Type B pancreatic cell (in vitro differentiated cells): Measurements from ENCODE around the gene IRAK4. TPM values are rescaled to one million over a fixed set of nuclear protein-coding genes. Genes with fewer than 3 reads are reported as not detected.
A peak's percentile ranks its signal among the peaks of the same experiment; 100 is the strongest.

Experiments
- DNase-seq: peaks from one replicate; pipeline ENCODE4 v3.0.0; 2021; ENCODE audit warnings: mixed read lengths; ENCODE audit not compliant: unreplicated experiment; ENCODE audit errors: extremely low spot score
- H3K27ac Mint-ChIP-seq: 2 replicates; pipeline ENCODE4 v1.8.0; 2021; ENCODE audit warnings: mild to moderate bottlenecking, mixed read lengths
- H3K27me3 Mint-ChIP-seq: 2 replicates; pipeline ENCODE4 v1.8.0; 2021; ENCODE audit warnings: mixed read lengths
- H3K36me3 Mint-ChIP-seq: 2 replicates; pipeline ENCODE4 v1.8.0; 2021; ENCODE audit warnings: mixed read lengths
- H3K4me1 Mint-ChIP-seq: one replicate; pipeline ENCODE4 v1.8.0; 2021; ENCODE audit warnings: mixed read lengths; ENCODE audit not compliant: unreplicated experiment
- H3K4me3 Mint-ChIP-seq: 2 replicates; pipeline ENCODE4 v1.8.0; 2021; ENCODE audit warnings: mild to moderate bottlenecking, mixed read lengths
- H3K9me3 Mint-ChIP-seq: 2 replicates; pipeline ENCODE4 v1.8.0; 2021; ENCODE audit warnings: mixed read lengths
- long read RNA-seq: library from polyadenylated mRNA; unstranded; transcript quantifications from one replicate; pipeline ENCODE4 v2.0.0, GENCODE V29; 2020
- total RNA-seq: library from RNA; stranded (reverse); gene quantifications from 2 replicates; pipeline ENCODE4 v1.2.1, GENCODE V29; 2021; ENCODE audit warnings: low replicate concordance
- TF ChIP-seq, protein P1 (sequence below): fragments of 200-600 bp; sonication (generic); conservative IDR thresholded peaks from 2 replicates; pipeline ENCODE4 v1.5.0; 2021; ENCODE audit warnings: antibody characterized with exemption, mild to moderate bottlenecking

The IRAK4 gene
- 6.3 and 14.3 TPM in 2 replicates for total RNA-seq
- long read RNA-seq, full-length matches to known transcripts = 12 of 31 reads
- long read RNA-seq, partial matches to known transcripts = 5 of 31 reads
- long read RNA-seq, other reads (novel, unspliced or antisense) = 14 of 31 reads

DNA sequence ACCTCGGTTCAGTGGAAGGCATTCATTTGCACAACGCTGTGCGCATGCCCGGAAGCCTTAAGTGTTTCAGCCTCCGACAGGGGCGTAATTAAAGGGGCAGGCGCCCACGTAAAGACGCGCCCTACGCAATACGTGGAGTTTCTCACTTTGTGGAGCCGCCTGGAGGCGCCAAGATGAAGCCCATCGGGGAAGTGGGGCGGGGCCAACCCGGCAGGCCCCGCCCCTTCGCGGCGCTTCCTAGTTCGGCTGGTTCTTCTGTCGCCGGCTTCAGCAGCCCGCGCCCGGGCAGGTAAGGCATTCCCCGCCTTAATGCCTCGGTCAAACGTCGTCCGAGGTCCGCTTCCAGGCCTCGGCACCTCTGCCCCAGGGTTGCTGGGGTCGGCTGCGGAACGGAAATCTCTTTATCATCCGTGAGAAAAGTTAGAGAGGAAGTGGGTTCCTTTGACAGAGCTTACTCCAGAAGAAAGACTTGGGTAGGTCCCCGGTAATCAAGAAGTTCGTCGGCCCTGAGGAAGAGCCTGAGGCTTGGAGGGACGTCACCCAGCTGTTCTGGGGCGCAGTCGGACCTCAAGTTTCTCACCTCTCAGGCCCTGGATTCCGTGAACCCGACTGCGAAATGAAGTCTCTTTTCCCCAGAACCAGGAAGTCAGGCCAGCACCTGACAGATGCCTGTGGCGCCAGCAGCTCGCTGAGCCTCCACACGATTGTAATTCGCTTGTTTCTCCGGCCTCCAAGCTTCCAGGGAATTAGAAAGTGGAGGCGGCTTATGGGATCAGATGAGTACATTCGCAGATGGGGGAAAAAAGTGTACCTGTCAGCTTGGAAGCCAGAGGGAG, at the start of gene IRAK4, which contains the start of gene PUS7L:
IRAK4 (plus strand) TSS at position 224 of the 836 bp plus-strand sequence. CDS start 9,161 bp downstream, outside the sequence.
PUS7L (minus strand) TSS at position 63 of the 836 bp plus-strand sequence. CDS start 3,545 bp downstream, outside the sequence.
- peak within 1 kb of the TSS; percentile 94 for H3K27ac Mint-ChIP-seq
- H3K9me3 Mint-ChIP-seq = no peaks in the 10 kb centered on the region
- DNase-seq = peak; percentile 85
- H3K4me1 Mint-ChIP-seq = no peaks in the 10 kb centered on the region
- TF ChIP-seq, protein P1, sequence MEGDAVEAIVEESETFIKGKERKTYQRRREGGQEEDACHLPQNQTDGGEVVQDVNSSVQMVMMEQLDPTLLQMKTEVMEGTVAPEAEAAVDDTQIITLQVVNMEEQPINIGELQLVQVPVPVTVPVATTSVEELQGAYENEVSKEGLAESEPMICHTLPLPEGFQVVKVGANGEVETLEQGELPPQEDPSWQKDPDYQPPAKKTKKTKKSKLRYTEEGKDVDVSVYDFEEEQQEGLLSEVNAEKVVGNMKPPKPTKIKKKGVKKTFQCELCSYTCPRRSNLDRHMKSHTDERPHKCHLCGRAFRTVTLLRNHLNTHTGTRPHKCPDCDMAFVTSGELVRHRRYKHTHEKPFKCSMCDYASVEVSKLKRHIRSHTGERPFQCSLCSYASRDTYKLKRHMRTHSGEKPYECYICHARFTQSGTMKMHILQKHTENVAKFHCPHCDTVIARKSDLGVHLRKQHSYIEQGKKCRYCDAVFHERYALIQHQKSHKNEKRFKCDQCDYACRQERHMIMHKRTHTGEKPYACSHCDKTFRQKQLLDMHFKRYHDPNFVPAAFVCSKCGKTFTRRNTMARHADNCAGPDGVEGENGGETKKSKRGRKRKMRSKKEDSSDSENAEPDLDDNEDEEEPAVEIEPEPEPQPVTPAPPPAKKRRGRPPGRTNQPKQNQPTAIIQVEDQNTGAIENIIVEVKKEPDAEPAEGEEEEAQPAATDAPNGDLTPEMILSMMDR = peak; percentile 43
- peaks cover 3% of the 10 kb centered on the region for H3K36me3 Mint-ChIP-seq
- peak within 1 kb of the TSS; percentile 91 for H3K4me3 Mint-ChIP-seq
- H3K27me3 Mint-ChIP-seq = no peaks in the 10 kb centered on the region

DNA sequence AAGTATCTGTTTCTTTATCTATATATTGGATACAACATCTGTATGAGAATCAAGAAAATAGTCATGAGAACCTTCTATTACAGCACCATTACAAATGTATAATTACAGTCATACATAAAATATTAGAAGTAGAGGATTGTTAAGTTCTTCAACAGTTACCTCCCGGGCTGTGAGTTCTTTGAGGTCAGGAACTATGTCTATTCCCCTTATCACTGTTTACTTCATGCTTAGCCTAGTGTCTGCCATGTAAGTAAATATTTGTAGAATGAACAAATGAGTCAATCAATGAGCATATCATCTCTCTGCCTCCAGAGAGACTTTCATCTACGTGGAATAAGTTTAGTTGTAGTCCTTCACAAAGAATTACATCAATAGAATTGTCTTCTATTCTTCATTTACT, 47.4 kb upstream of the IRAK4 start:
- no peaks in the 10 kb centered on the region for H3K27me3 Mint-ChIP-seq

DNA sequence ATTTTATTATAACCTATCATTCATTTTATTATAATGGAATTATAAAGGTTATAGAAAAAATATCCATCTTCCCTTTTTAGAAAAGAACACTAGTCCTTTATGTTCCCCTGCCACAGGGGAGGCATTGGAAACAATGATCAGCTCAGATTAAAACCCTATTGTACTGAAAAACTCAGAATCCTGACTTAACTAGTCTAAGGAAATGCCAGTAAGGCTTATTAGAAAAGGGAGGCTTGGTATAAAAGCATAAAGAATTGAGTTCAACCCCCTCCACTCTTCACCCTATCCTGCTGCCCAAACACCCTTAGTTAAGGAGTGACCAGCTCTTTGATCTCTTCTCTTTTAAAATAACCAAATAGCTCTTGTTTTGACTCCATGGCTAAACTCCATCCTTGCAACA, 36.1 kb upstream of the IRAK4 start:
- Mint-ChIP-seq H3K4me1 (no peaks in the 10 kb centered on the region), H3K27ac (no peak overlapping the region), H3K4me3 (no peak overlapping the region)

More for the DNA sequence above, 47.4 kb upstream of the IRAK4 start:
- DNase-seq = no peak
- TF ChIP-seq, protein P1 = no peak
- Mint-ChIP-seq H3K27ac (no peak overlapping the region), H3K9me3 (peaks cover 9% of the 10 kb centered on the region), H3K4me1 (no peaks in the 10 kb centered on the region), H3K36me3 (no peaks in the 10 kb centered on the region), H3K4me3 (no peak overlapping the region)

DNA sequence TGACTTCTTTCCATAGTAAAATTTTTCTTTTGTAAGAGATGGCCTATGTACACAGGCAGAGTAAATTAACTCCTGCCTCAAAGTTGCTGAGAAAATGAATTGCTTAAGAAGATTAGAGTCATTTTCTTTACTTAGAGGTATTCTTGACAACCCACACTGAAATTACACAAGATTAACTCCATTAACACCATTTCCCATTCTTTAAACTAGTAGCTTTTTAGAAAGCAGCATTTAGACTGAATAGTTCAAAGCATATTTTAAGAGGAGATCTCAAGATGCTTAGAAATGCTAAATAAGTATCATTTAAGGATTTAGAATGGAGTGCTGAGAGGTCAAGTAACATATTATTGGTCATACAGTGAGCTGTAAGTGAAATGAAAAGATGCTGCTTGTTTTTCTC, 35.6 kb upstream of the IRAK4 start:
- H3K9me3 Mint-ChIP-seq = no peaks in the 10 kb centered on the region
- H3K4me3 Mint-ChIP-seq = no peak overlapping the region
- no peaks in the 10 kb centered on the region for H3K27me3 Mint-ChIP-seq
- H3K27ac Mint-ChIP-seq = no peak overlapping the region
- TF ChIP-seq, protein P1 = no peak
- H3K36me3 Mint-ChIP-seq = peaks cover 6% of the 10 kb centered on the region
- H3K4me1 Mint-ChIP-seq = no peaks in the 10 kb centered on the region
- no peak for DNase-seq

More for the DNA sequence above, 36.1 kb upstream of the IRAK4 start:
- Mint-ChIP-seq H3K27me3 (no peaks in the 10 kb centered on the region), H3K9me3 (no peaks in the 10 kb centered on the region), H3K36me3 (peaks cover 6% of the 10 kb centered on the region)
- no peak for DNase-seq
- TF ChIP-seq, protein P1 = no peak

DNA sequence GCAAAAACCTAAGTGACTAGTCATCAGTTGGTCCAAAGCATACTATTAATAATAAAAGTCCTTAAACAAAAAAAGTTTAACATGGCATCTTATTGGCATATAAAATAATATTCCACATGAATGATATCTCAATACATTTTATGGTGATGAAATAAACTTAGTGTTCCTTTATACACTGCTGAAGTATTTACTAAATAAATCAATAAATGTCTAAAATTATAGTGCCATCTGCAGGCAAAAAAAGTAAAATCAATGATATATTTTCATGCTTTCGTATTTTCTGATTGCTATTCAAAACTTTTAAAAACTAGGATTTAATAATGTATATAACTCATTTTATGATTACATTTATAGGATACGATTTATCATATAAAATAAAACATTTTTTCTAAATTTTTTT, 30.6 kb upstream of the IRAK4 start:
- H3K27me3 Mint-ChIP-seq = no peaks in the 10 kb centered on the region
- no peaks in the 10 kb centered on the region for H3K4me1 Mint-ChIP-seq
- no peaks in the 10 kb centered on the region for H3K9me3 Mint-ChIP-seq
- no peak overlapping the region for H3K4me3 Mint-ChIP-seq
- peaks cover 6% of the 10 kb centered on the region for H3K36me3 Mint-ChIP-seq
- DNase-seq = no peak
- TF ChIP-seq, protein P1 = peak; percentile 71
- no peak overlapping the region for H3K27ac Mint-ChIP-seq
